ENCODE data around the gene MARCHF10.

Gene MARCHF10

DNA sequence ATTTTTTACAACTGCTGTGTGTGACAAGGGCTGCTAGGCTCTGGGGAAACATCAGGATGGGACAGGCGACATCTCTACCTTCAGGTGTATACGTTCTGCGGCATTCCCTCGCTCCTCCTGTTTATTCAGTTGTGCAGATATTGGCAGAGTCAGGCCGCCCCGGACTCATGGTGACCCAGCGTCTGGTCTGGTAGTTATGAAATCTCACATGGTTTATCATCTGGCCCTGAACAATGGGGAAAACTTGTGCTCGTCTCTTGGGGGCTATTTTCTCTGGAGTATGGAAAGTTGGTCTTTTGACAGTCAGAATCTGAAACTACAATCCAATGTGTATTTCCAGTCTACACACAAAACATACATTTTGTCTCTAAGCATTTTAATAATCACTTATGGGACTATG is 3.3 kb downstream of the MARCHF10 start:
- peak; percentile 78 for DNase-seq (ENCODE audit: low read depth)
- H3K4me3 ChIP-seq (ENCODE audit: control insufficient read depth, low read depth, low read length) = no peak overlapping the region
- TF ChIP-seq CTCF (conservative IDR thresholded peaks at IDR 0.05; ENCODE audit: control insufficient read depth, insufficient read depth, low read depth, low read length) = no peak

- H3K4me3 ChIP-seq (ENCODE audit: control insufficient read depth, low read depth, low read length) = no peak overlapping the region
- DNase-seq (ENCODE audit: low read depth) = no peak
- no peak for TF ChIP-seq CTCF (conservative IDR thresholded peaks at IDR 0.05; ENCODE audit: control insufficient read depth, insufficient read depth, low read depth, low read length)
Measured at GRCh38 chr17:62804025-62804424, 4.1 kb downstream of the MARCHF10 start.

GRCh38 chr17:62802561-62803205 is 5.4 kb downstream of the MARCHF10 start:
- TF ChIP-seq CTCF (conservative IDR thresholded peaks at IDR 0.05; ENCODE audit: control insufficient read depth, insufficient read depth, low read depth, low read length) = no peak

GRCh38 chr17:62801553-62802114 is 6.5 kb downstream of the MARCHF10 start:
- TF ChIP-seq CTCF (conservative IDR thresholded peaks at IDR 0.05; ENCODE audit: control insufficient read depth, insufficient read depth, low read depth, low read length) = no peak
- DNase-seq (ENCODE audit: low read depth) = no peak
- H3K4me3 ChIP-seq (ENCODE audit: control insufficient read depth, low read depth, low read length) = no peak overlapping the region

More at GRCh38 chr17:62802561-62803205, 5.4 kb downstream of the MARCHF10 start:
- H3K4me3 ChIP-seq (ENCODE audit: control insufficient read depth, low read depth, low read length) = no peak overlapping the region
- DNase-seq (ENCODE audit: low read depth) = peak; percentile 23

DNA sequence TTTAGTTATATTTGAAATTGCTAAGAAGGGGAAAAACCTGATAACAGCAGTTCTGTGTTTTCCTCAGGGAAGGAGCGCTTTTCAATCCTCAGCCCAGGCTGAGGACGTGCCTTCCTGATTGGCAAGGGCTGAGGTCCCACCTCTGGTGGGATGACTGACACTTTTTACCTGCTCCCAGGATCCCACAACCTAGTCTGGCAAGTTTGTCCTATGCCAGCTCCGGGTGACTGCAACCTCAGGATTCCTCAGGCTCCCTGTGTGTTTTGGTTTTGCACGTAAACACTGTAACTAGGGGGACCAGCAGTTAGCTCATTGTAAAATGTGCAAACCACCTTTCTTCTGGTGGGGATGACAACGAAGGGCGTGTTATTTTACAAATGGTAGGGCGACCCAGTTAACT is 7.5 kb downstream of the MARCHF10 start:
- no peak for TF ChIP-seq CTCF (conservative IDR thresholded peaks at IDR 0.05; ENCODE audit: control insufficient read depth, insufficient read depth, low read depth, low read length)
- H3K4me3 ChIP-seq (ENCODE audit: control insufficient read depth, low read depth, low read length) = no peak overlapping the region
- DNase-seq (ENCODE audit: low read depth) = no peak

DNA sequence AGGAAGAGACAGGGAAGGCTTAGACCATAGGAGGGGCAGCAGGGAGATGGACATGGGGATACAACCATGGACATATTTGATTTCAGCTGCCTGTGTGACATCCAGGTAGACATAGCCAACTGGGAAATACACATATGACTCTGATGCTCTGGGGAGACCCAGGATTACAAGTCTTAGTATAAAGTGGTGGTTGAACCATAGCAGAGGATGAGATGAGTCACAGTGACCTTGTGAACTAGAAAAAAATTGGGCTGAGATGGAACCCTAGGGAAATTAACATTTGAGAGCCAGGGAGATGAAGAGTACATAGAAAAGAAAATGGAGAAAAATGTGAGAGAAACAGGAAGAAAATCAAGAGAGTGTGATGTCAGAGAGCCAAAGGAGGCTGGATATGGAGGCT is 10.2 kb downstream of the MARCHF10 start:
- DNase-seq (ENCODE audit: low read depth) = peak; percentile 78
- no peak overlapping the region for H3K4me3 ChIP-seq (ENCODE audit: control insufficient read depth, low read depth, low read length)
- TF ChIP-seq CTCF (conservative IDR thresholded peaks at IDR 0.05; ENCODE audit: control insufficient read depth, insufficient read depth, low read depth, low read length) = no peak

All from fibroblast of mammary gland (primary cell).